Ascending aorta (tissue), 2 donors: ENCODE results near the gene AGAP1. TPM values are rescaled to one million over a fixed set of nuclear protein-coding genes. Genes with fewer than 3 reads are reported as not detected.

Experiments used
- DNase-seq, 2 donors: peaks; one replicate each; pipeline ENCODE4 v3.0.0-alpha.2; 2019; ENCODE audit warnings: low spot score in 2 of 2
- H3K27ac ChIP-seq, 2 donors: fragments of 200-600 bp; sonication (generic); one replicate each; pipeline ENCODE4 v1.5.1; 2016 to 2017; ENCODE audit warnings: mild to moderate bottlenecking in 1 of 2
- H3K27me3 ChIP-seq: fragments of 200-600 bp; sonication (generic); one replicate; pipeline ENCODE4 v1.5.1; 2017
- H3K36me3 ChIP-seq, 2 donors: fragments of 200-600 bp; sonication (generic); one replicate each; pipeline ENCODE4 v1.5.1; 2016
- H3K4me1 ChIP-seq, 2 donors: fragments of 200-600 bp; sonication (generic); one replicate each; pipeline ENCODE4 v1.5.1; 2016 to 2017; ENCODE audit warnings: mild to moderate bottlenecking in 1 of 2
- H3K4me3 ChIP-seq, 2 donors: fragments of 200-600 bp; sonication (generic); one replicate each; pipeline ENCODE4 v1.5.1; 2016 to 2017; ENCODE audit warnings: mild to moderate bottlenecking in 1 of 2
- H3K9me3 ChIP-seq, 2 donors: fragments of 200-600 bp; sonication (generic); one replicate each; pipeline ENCODE4 v1.5.1; 2016
- intact Hi-C: fragments of 100-400 bp; cut with DNase I; formaldehyde crosslinking; loops from one replicate; pipeline ENCODE4 v1.15.1; 2023
- total RNA-seq: library from RNA; depleted of rRNA; stranded (reverse); fragments of >200 nt; gene quantifications from one replicate; pipeline ENCODE4 v1.1.0, GENCODE V29; 2016
- TF ChIP-seq, protein P1 (sequence below), 3 experiments: fragments of 200-600 bp in 2 of 3; fragments of 450-650 bp in 1 of 3; sonication (generic) in 2 of 3; IDR thresholded peaks; one replicate each; pipeline ENCODE4 v1.5.1; 2016 to 2019; ENCODE audit warnings: antibody characterized with exemption in 3 of 3, mild to moderate bottlenecking in 1 of 3, moderate library complexity in 1 of 3

The AGAP1 gene
- total RNA-seq, 1 donor from 2014 or later: 19.7 TPM

DNA sequence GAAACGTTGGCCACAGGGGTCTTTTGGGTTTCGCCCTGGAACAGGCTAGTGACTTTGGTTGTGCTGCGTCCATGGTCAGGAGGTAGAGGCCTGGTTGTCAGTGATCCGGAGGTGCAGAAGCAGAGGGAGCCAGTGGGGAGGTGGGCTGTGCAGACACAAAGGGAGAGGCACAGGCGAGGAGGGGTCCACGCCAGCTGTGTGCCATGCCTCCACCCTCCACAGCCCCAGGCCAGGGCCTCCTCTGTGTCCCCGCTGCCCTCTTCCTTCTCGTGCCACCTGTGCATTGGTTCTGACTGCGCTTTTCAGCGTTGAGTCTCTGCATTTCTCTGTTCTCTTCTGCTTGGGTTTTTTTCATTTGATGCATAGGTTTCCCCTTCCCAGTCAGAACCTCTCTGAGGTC lies 553.3 kb downstream of the AGAP1 start:
- no peaks in the 10 kb centered on the region for H3K27me3 ChIP-seq
- no peak overlapping the region for H3K4me3 ChIP-seq
- no peak overlapping the region for H3K27ac ChIP-seq
- no peak for DNase-seq
- H3K36me3 ChIP-seq: peaks cover 4 to 14% of the 10 kb centered on the region in 2 donors
- intact Hi-C loops: no loop called here
- TF ChIP-seq, protein P1, sequence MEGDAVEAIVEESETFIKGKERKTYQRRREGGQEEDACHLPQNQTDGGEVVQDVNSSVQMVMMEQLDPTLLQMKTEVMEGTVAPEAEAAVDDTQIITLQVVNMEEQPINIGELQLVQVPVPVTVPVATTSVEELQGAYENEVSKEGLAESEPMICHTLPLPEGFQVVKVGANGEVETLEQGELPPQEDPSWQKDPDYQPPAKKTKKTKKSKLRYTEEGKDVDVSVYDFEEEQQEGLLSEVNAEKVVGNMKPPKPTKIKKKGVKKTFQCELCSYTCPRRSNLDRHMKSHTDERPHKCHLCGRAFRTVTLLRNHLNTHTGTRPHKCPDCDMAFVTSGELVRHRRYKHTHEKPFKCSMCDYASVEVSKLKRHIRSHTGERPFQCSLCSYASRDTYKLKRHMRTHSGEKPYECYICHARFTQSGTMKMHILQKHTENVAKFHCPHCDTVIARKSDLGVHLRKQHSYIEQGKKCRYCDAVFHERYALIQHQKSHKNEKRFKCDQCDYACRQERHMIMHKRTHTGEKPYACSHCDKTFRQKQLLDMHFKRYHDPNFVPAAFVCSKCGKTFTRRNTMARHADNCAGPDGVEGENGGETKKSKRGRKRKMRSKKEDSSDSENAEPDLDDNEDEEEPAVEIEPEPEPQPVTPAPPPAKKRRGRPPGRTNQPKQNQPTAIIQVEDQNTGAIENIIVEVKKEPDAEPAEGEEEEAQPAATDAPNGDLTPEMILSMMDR (IDR thresholded peaks at IDR 0.05): no peak
- H3K9me3 ChIP-seq: no peaks in the 10 kb centered on the region
- H3K4me1 ChIP-seq: no peaks in the 10 kb centered on the region

DNA sequence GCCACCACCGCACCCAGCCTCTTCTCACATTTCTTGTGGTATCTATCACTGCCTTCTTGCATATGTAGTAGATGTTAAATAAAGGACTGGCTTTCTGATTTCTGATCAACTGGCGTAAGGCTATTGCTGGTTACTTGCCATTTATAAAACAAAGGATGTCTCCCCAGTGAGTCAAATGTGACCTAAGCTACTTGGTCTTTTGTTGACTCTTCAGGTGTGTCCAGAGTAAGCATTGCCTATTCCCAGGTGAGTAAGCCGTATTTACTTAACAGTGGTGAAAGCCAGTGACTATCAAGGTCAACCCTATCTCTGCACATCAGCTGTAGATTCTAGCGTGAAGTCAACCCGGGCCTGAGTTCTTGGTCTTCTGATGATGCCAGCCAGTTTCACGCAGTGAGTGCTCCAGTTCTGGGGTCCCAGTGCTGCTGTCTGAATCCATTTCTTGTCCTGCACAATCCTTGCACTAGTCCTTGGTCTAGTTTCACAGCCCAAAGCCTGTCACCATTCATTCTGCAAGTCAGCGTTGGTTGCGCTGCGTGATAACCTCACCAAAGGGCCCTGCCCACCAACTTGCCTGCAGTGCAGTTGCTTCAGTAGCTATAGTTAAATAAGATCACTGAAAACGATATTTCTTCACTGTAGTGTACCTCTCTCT lies 554.2 kb downstream of the AGAP1 start:
- H3K4me1 ChIP-seq: no peaks in the 10 kb centered on the region
- H3K9me3 ChIP-seq: no peaks in the 10 kb centered on the region
- peaks cover 4 to 14% of the 10 kb centered on the region in 2 donors for H3K36me3 ChIP-seq
- H3K4me3 ChIP-seq: no peak overlapping the region
- H3K27me3 ChIP-seq: no peaks in the 10 kb centered on the region
- DNase-seq: no peak
- H3K27ac ChIP-seq: no peak overlapping the region
- TF ChIP-seq, protein P1 (IDR thresholded peaks at IDR 0.05): no peak
- intact Hi-C loops: no loop called here

DNA sequence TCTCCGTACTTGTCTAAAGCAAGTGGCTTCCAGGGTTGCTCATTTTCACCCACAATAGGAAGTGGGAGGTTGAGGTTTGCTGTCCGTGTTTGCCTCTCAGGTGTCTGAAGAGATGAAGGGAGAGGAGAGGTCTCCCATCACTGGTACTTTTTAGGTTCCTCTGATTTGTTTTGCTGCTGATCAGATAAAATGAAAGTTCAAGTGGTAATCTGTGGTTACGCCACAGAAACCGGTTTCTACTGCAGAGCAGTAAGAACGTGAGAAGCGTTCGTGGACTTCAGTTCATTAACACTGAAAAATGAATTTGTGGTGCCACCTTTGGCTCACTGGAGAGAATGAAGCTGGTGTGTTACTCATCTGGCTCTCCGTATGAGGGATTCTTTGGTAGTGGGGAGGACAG lies 556.1 kb downstream of the AGAP1 start:
- TF ChIP-seq, protein P1 (IDR thresholded peaks at IDR 0.05): no peak
- H3K4me3 ChIP-seq: no peak overlapping the region
- H3K27me3 ChIP-seq: no peaks in the 10 kb centered on the region
- no peak overlapping the region for H3K27ac ChIP-seq
- H3K36me3 ChIP-seq: peaks cover 4 to 9% of the 10 kb centered on the region in 2 donors
- intact Hi-C loops: no loop called here
- no peak for DNase-seq
- no peaks in the 10 kb centered on the region for H3K9me3 ChIP-seq
- no peaks in the 10 kb centered on the region for H3K4me1 ChIP-seq

DNA sequence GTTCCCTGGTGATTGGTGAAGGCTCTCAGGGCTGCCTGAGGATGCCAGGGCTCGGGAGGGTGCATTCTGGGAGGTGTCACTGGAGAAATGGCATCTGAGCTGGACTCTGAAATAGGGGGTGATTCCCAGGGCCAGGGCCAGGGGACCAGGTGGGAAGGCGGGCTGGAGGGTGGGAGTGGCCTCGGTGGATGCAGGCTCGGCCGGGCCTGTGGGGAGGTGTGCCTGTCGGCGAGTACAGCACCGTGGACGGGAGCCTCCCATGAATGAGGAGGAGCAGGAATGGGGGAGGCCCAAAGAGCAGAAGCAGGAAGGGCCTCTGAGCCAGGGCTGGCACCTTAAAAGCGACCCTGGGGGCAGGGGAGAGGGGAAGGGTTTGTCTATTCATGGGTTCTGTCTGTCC lies 557.5 kb downstream of the AGAP1 start:
- peak in 1 of 2 donors; percentile 52 for DNase-seq
- intact Hi-C loops: no loop called here
- Histone ChIP-seq H3K9me3 (no peaks in the 10 kb centered on the region), H3K36me3 (peaks cover 4 to 9% of the 10 kb centered on the region in 2 donors), H3K27me3 (no peaks in the 10 kb centered on the region), H3K27ac (no peak overlapping the region), H3K4me1 (no peaks in the 10 kb centered on the region), H3K4me3 (no peak overlapping the region)
- TF ChIP-seq, protein P1 (IDR thresholded peaks at IDR 0.05): no peak

DNA sequence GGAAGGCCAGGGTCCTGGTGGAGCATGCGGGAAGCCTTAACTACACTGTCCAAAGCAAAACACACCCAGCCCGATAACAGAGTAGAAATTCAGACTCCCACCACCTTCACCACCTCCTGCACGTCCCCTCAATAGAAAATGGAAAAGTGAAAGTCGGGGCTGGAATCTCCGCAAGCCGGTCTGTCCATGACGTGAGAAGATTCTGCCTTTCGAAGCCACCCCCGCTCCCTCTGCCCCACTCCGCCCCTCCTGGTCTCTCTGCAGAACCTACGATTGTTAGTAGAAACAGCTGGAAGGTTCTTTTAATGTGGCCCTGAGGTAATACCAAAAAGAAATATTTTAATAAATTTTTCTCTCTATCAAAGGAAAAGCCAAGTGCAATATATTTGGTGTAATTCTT lies 558.0 kb downstream of the AGAP1 start:
- no peak for DNase-seq

More for the DNA sequence above, 558.0 kb downstream of the AGAP1 start:
- H3K4me3 ChIP-seq: no peak overlapping the region
- H3K4me1 ChIP-seq: no peaks in the 10 kb centered on the region
- no peak overlapping the region for H3K27ac ChIP-seq
- intact Hi-C loops: no loop called here
- peaks cover 4 to 9% of the 10 kb centered on the region in 2 donors for H3K36me3 ChIP-seq
- TF ChIP-seq, protein P1 (IDR thresholded peaks at IDR 0.05): no peak
- no peaks in the 10 kb centered on the region for H3K9me3 ChIP-seq
- H3K27me3 ChIP-seq: no peaks in the 10 kb centered on the region
